ENCODE measurements around the gene UNC119B. TPM values are rescaled to one million over a fixed set of nuclear protein-coding genes. Genes with fewer than 3 reads are reported as not detected.

The UNC119B gene
- total RNA-seq, 1 donor from 2014 or later = 14.0 TPM

GRCh38 chr12:120757226-120757742 lies 47.0 kb downstream of the UNC119B start:
- intact Hi-C loops (cut with DNase I) = loop anchor here (10.0 kb wide), 1 partner anchor 218 kb away; the partner anchor contains the start of gene HNF1A
- DNase-seq (ENCODE audit: missing footprints) = no peak
- no peak for ATAC-seq

- no peak for DNase-seq (ENCODE audit: missing footprints)
- intact Hi-C loops (cut with DNase I) = loop anchor here (10.0 kb wide), 1 partner anchor 217 kb away; the partner anchor contains the start of gene HNF1A
- ATAC-seq = no peak
These were observed 47.7 kb downstream of the UNC119B start for GRCh38 chr12:120757949-120758348.

- intact Hi-C loops (cut with DNase I) = loop anchor here (10.0 kb wide), 1 partner anchor 216 kb away; the partner anchor contains the start of gene HNF1A
- ATAC-seq (no peak), DNase-seq (ENCODE audit: missing footprints) (no peak)
These were observed 48.7 kb downstream of the UNC119B start for GRCh38 chr12:120758798-120759590.

- intact Hi-C loops (cut with DNase I) = loop anchor here (10.0 kb wide), 1 partner anchor 215 kb away; the partner anchor contains the start of gene HNF1A
- ATAC-seq = no peak
- DNase-seq (ENCODE audit: missing footprints) = no peak
These were observed 49.5 kb downstream of the UNC119B start for GRCh38 chr12:120759591-120760348.

- ATAC-seq (peak; percentile 3), DNase-seq (ENCODE audit: missing footprints) (no peak)
- intact Hi-C loops (cut with DNase I) = no loop called here
These were observed 50.3 kb downstream of the UNC119B start for GRCh38 chr12:120760349-120761254.

- intact Hi-C loops (cut with DNase I) = no loop called here
- no peak for DNase-seq (ENCODE audit: missing footprints)
- ATAC-seq = peak; percentile 68
These were observed 51.3 kb downstream of the UNC119B start for GRCh38 chr12:120761519-120761934.

- intact Hi-C loops (cut with DNase I) = no loop called here
- DNase-seq (ENCODE audit: missing footprints) (no peak), ATAC-seq (peak; percentile 21)
These were observed 51.8 kb downstream of the UNC119B start for GRCh38 chr12:120762086-120762485.

GRCh38 chr12:120763250-120763649 lies 53.0 kb downstream of the UNC119B start:
- intact Hi-C loops (cut with DNase I) = no loop called here
- no peak for ATAC-seq
- no peak for DNase-seq (ENCODE audit: missing footprints)

- DNase-seq (ENCODE audit: missing footprints) = no peak
- intact Hi-C loops (cut with DNase I) = no loop called here
- no peak for ATAC-seq
These were observed 54.6 kb downstream of the UNC119B start for GRCh38 chr12:120764816-120765215.

GRCh38 chr12:120766566-120766965 lies 56.3 kb downstream of the UNC119B start:
- intact Hi-C loops (cut with DNase I) = no loop called here
- no peak for ATAC-seq
- no peak for DNase-seq (ENCODE audit: missing footprints)

- DNase-seq (ENCODE audit: missing footprints) (no peak), ATAC-seq (no peak)
- intact Hi-C loops (cut with DNase I) = no loop called here
These were observed 57.1 kb downstream of the UNC119B start for GRCh38 chr12:120767071-120768024.

GRCh38 chr12:120771097-120771496 lies 60.8 kb downstream of the UNC119B start:
- no peak for DNase-seq (ENCODE audit: missing footprints)
- intact Hi-C loops (cut with DNase I) = no loop called here
- no peak for ATAC-seq

Other genes starting within 250 kb of the UNC119B start
- gene SRSF9, start 240.7 kb upstream of the UNC119B start, total RNA-seq = 40.1 TPM
- 166 TPM for gene DYNLL1, start 214.3 kb upstream of the UNC119B start, total RNA-seq
- 42.9 TPM for gene COQ5, start 181.3 kb upstream of the UNC119B start, total RNA-seq
- 294 TPM for gene RNF10, start 176.1 kb upstream of the UNC119B start, total RNA-seq
- 39.3 TPM for gene POP5, start 129.1 kb upstream of the UNC119B start, total RNA-seq
- 5.5 TPM for gene CABP1, start 69.8 kb upstream of the UNC119B start, total RNA-seq
- gene MLEC, start 23.3 kb upstream of the UNC119B start, total RNA-seq = 128 TPM
- 108 TPM for gene ACADS, start 15.4 kb downstream of the UNC119B start, total RNA-seq
- gene SPPL3, start 193.9 kb downstream of the UNC119B start, total RNA-seq = 30.4 TPM